Adipocyte (in vitro differentiated cells): ENCODE data around the gene MINAR1.

Experiments
- DNase-seq: peaks from one replicate; pipeline ENCODE4 v3.0.0-alpha.2; 2015; ENCODE audit warnings: low read depth
- H3K27me3 ChIP-seq: replicated peaks from 2 replicates; pipeline ENCODE4 v1.7.0; 2013; ENCODE audit warnings: mild to moderate bottlenecking, low read length, moderate library complexity; ENCODE audit not compliant: control insufficient read depth, insufficient read depth
- H3K36me3 ChIP-seq: 2 replicates; pipeline ENCODE4 v1.7.0; 2013; ENCODE audit warnings: low read length, mild to moderate bottlenecking, moderate library complexity; ENCODE audit not compliant: control insufficient read depth, insufficient read depth, severe bottlenecking
- H3K4me1 ChIP-seq: 2 replicates; pipeline ENCODE4 v1.7.0; 2013; ENCODE audit warnings: mild to moderate bottlenecking, low read length, moderate library complexity; ENCODE audit not compliant: control insufficient read depth, insufficient read depth
- H3K4me3 ChIP-seq: 2 replicates; pipeline ENCODE4 v1.7.0; 2013; ENCODE audit warnings: mild to moderate bottlenecking, low read length, moderate library complexity
- H3K9ac ChIP-seq: 2 replicates; pipeline ENCODE4 v1.7.0; 2013; ENCODE audit warnings: mild to moderate bottlenecking, low read length, moderate library complexity
- H3K9me3 ChIP-seq: 2 replicates; pipeline ENCODE4 v1.7.0; 2013; ENCODE audit warnings: mild to moderate bottlenecking, low read length, moderate library complexity; ENCODE audit not compliant: control insufficient read depth

The MINAR1 gene

DNA sequence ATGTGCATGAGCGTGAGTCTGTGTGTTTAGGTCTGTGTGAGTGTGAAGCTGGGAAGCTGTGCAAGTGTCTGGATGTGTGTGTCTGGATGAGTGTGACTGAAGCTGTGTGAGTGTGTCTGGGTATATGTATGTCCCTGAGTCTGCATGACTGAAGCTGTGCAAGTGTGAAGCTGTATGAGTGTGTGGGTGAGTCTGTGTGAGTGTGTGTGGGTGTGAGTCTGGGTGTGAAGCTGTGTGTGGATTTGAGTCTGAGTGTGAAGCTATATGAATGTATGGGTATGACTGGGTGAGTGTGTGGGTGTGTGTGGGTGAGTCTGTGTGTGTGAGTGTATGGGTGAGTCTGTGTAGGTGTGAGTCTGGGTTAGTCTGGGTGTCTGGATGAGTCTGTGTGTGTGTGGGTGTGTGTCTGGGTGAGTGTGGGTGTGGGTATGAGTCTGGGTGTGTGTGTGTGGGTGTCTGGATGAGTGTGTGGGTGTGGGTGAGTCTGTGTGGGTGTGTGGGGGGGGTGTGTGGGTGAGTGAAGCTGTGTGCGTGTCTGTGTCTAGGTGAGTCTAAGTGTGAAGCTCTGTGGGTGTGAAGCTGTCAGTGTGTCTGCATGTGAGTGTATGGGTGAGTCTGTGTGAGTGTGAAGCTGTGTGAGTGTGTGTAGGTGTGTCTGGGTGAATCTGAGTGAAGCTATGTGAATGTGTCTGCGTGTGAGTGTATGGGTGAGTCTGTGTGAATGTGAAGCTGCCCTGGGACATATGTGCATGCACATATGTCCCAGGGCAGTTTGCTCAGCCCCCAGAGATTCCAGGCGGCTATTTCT is 20.3 kb downstream of the MINAR1 start:
- H3K4me1 ChIP-seq, result no peaks in the 10 kb centered on the region
- H3K27me3 ChIP-seq, result peaks cover 8% of the 10 kb centered on the region
- H3K36me3 ChIP-seq, result no peaks in the 10 kb centered on the region
- no peak overlapping the region for H3K4me3 ChIP-seq
- no peak for DNase-seq
- peaks cover under 1% of the 10 kb centered on the region for H3K9me3 ChIP-seq
- H3K9ac ChIP-seq, result no peak overlapping the region

- DNase-seq, result no peak
- Histone ChIP-seq H3K9me3 (no peaks in the 10 kb centered on the region), H3K36me3 (no peaks in the 10 kb centered on the region), H3K4me1 (no peaks in the 10 kb centered on the region), H3K4me3 (no peak overlapping the region), H3K27me3 (peaks cover 8% of the 10 kb centered on the region), H3K9ac (no peak overlapping the region)
Observed at GRCh38 chr15:79453446-79453845, 21.3 kb downstream of the MINAR1 start.

DNA sequence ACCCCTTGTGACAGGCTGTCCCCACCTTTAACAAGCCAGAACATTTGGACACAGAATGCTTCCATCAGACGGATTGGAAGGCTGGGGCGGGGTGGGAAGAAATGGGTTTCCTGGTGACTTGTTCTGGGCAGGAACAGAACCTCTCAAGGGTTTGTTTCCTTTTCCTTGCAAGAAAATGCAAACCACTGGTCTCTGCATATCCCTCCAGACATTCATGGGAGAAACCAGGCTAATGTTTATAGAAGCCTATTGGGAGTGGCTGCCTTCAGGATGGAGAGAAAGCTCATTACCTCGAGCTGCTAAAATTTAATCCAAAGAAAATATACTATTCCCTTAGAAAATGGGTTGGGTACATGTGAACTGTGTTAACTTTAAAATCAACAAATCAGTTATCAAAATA is 21.9 kb downstream of the MINAR1 start:
- Histone ChIP-seq H3K4me3 (no peak overlapping the region), H3K9me3 (no peaks in the 10 kb centered on the region), H3K27me3 (peaks cover 7% of the 10 kb centered on the region), H3K36me3 (no peaks in the 10 kb centered on the region), H3K4me1 (no peaks in the 10 kb centered on the region), H3K9ac (no peak overlapping the region)
- no peak for DNase-seq

- DNase-seq, result no peak
- H3K9ac ChIP-seq, result no peak overlapping the region
- H3K4me1 ChIP-seq, result no peaks in the 10 kb centered on the region
- H3K27me3 ChIP-seq, result peaks cover 5% of the 10 kb centered on the region
- H3K36me3 ChIP-seq, result no peaks in the 10 kb centered on the region
- H3K4me3 ChIP-seq, result no peak overlapping the region
- no peaks in the 10 kb centered on the region for H3K9me3 ChIP-seq
Observed at GRCh38 chr15:79455361-79455760, 23.2 kb downstream of the MINAR1 start.

DNA sequence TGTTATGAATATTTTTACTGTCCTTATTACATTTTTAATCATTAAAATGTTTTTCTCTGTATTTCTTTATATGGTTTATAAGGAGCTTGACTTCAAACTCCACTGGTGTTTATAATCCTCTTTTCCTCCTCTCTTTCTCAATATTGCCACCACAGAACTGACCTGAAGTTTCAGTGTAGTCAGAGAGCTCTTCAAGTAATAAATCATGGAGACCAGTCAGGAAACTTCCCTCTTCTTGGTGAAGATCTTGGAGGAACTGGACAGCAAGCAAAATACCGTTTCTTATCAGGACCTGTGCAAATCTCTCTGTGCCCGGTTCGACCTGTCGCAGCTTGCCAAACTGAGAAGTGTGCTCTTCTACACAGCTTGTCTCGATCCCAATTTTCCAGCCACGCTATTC is 23.8 kb downstream of the MINAR1 start:
- Histone ChIP-seq H3K4me3 (no peak overlapping the region), H3K27me3 (peaks cover 7% of the 10 kb centered on the region), H3K36me3 (no peaks in the 10 kb centered on the region), H3K9me3 (no peaks in the 10 kb centered on the region), H3K4me1 (no peaks in the 10 kb centered on the region), H3K9ac (no peak overlapping the region)
- no peak for DNase-seq

DNA sequence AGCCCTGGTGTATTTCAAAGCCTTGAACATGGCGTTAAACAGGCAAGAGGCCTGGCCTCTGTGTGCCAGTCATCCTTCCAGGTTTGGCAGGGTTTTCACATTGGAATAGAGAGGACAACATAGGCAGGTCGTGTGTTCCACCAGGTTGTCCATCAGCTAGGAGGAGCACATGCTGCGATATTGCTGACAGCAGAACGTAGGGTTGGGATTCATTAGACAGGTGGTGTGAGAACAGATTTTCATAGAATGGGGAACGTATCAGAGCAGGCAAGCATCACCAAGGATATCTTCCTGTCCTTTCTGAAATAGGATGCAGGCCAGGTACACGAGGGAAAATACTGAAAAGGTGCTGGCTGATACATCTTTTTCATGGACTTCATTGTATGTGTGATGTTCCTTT is 26.4 kb downstream of the MINAR1 start:
- Histone ChIP-seq H3K4me1 (no peaks in the 10 kb centered on the region), H3K9me3 (no peaks in the 10 kb centered on the region), H3K9ac (no peak overlapping the region), H3K27me3 (peaks cover 3% of the 10 kb centered on the region), H3K36me3 (no peaks in the 10 kb centered on the region), H3K4me3 (no peak overlapping the region)
- DNase-seq, result no peak

GRCh38 chr15:79459666-79460065 is 27.5 kb downstream of the MINAR1 start:
- Histone ChIP-seq H3K9me3 (no peaks in the 10 kb centered on the region), H3K4me1 (no peaks in the 10 kb centered on the region), H3K36me3 (no peaks in the 10 kb centered on the region), H3K27me3 (peaks cover 3% of the 10 kb centered on the region), H3K4me3 (no peak overlapping the region), H3K9ac (no peak overlapping the region)
- no peak for DNase-seq

DNA sequence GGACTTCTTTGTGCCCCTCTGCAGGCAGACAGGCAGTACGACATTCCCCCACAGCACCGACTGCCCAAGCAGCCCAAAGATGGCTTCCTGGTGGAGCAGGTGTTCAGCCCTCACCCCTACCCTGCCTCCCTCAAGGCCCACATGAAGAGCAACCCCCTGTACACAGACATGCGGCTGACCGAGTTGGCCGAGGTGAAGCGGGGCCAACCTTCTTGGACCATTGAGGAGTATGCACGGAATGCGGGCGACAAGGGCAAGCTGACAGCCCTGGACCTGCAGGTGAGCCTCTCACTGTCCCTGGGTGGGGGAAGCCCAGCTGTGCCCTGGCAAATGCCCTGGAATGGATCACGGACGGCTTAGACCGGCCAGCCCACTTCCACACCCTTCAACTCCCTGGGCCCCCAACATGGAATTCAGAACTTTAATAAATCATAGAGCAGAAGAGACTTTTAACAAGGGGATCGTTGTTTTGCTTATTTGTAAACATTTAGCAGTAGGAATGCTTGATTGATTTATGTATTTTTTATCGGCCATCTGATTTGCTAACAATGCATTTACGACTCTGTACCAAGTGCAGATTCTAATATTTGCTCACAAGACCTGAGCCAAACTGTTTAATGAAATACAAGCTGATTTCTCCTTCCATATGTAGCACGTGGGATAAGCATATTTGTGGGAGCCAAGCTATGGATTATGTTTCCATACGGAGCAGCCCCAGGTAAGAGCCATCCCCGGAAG is 31.1 kb downstream of the MINAR1 start:
- Histone ChIP-seq H3K4me3 (no peak overlapping the region), H3K27me3 (peaks cover 3% of the 10 kb centered on the region), H3K9ac (no peak overlapping the region), H3K36me3 (no peaks in the 10 kb centered on the region), H3K9me3 (no peaks in the 10 kb centered on the region), H3K4me1 (no peaks in the 10 kb centered on the region)
- DNase-seq, result no peak

GRCh38 chr15:79463781-79464270 is 31.7 kb downstream of the MINAR1 start:
- H3K27me3 ChIP-seq, result peaks cover 3% of the 10 kb centered on the region
- no peaks in the 10 kb centered on the region for H3K4me1 ChIP-seq
- H3K9me3 ChIP-seq, result no peaks in the 10 kb centered on the region
- no peak overlapping the region for H3K9ac ChIP-seq
- H3K4me3 ChIP-seq, result no peak overlapping the region
- no peak for DNase-seq
- H3K36me3 ChIP-seq, result no peaks in the 10 kb centered on the region

DNA sequence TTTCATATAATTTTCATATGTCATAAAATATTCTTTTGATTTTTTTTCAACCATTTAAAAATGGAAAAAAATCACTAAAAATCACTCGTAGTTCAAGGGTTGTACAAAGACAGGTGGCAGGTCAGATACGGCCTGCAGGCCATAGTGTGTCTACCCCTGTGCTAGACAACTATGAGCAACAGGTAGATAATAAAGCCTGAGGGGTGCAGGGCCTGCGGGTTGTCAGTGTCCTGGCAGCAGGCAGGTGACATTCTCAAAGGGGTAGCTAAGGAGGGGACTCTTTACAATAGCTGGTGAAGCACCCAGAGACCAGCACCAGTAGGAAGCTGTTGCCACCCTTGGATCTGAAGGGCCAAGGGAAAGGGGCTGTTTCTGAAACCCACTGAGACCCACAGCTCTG is 34.4 kb downstream of the MINAR1 start:
- H3K4me3 ChIP-seq, result no peak overlapping the region
- H3K9me3 ChIP-seq, result no peaks in the 10 kb centered on the region
- H3K4me1 ChIP-seq, result no peaks in the 10 kb centered on the region
- DNase-seq, result no peak
- no peak overlapping the region for H3K9ac ChIP-seq
- H3K27me3 ChIP-seq, result no peaks in the 10 kb centered on the region
- no peaks in the 10 kb centered on the region for H3K36me3 ChIP-seq

- no peaks in the 10 kb centered on the region for H3K4me1 ChIP-seq
- no peaks in the 10 kb centered on the region for H3K27me3 ChIP-seq
- no peaks in the 10 kb centered on the region for H3K9me3 ChIP-seq
- H3K4me3 ChIP-seq, result no peak overlapping the region
- no peaks in the 10 kb centered on the region for H3K36me3 ChIP-seq
- H3K9ac ChIP-seq, result no peak overlapping the region
- no peak for DNase-seq
Observed at GRCh38 chr15:79467865-79468586, 35.9 kb downstream of the MINAR1 start.
